Measurements from ENCODE around the gene EIF5B. TPM values are rescaled to one million over a fixed set of nuclear protein-coding genes. Genes with fewer than 3 reads are reported as not detected.
"Not testable (repeated sequence)": the region's sequence is repeated elsewhere in the genome, so short reads cannot be mapped to it uniquely, and the experiment has no call there.

EIF5B gene
- total RNA-seq, 1 donor from 2014 or later = 26.8 TPM

DNA sequence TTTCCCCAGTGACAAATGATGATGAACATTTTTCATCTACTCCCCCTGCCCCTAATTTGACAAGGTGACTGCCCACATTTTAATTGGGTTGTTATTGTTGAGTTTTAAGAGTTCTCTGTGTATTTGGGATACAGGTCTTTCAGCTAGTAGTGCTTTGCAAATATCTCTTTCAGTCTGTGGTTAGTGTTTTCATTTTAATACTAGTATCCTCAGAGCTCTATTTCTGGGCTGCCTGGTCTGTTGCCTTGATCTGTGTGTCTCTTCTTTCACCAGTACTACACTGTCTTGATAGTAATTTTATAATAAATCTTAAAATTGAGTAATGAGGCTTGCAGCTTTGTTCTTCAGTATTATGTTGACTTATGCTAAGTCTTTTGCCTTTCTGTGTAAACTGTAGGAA, 19.7 kb downstream of the EIF5B start:
- no peak overlapping the region for H3K4me2 ChIP-seq
- H3K4me3 Mint-ChIP-seq = no peak overlapping the region

DNA sequence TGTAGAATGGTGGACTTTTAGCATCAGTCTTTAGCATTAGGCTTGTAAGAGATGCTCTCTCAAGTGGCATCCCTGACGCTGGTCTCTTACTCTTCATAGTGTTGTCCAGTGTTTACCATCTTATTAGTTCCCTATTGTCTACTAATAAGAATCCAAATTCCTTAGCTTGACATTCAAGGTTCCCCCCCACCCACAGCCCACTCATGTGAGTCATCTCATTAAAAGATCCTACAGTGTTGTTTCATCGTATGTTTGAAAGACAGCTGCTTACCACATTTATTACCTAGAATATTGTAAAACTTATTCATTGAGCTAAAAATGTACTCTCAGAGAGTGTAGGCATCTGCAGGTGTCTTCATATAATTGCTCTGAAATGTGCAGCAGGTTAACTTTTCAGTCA, 28.5 kb downstream of the EIF5B start:
- Histone ChIP-seq H2AFZ (replicated peaks) (no peak overlapping the region), H3K27ac (no peak overlapping the region), H3K36me3 (peaks cover 40% of the 10 kb centered on the region), H3K9me3 (ENCODE audit: low read depth) (no peaks in the 10 kb centered on the region), H3K4me2 (no peak overlapping the region), H3K4me1 (no peaks in the 10 kb centered on the region), H4K20me1 (ENCODE audit: low read depth) (peaks cover 4% of the 10 kb centered on the region), H3K79me2 (ENCODE audit: low read depth) (no peaks in the 10 kb centered on the region), H3K4me3 (no peak overlapping the region), H3F3A (ENCODE audit: low read depth) (no peaks in the 10 kb centered on the region), H3K9ac (no peak overlapping the region), H3K27me3 (no peaks in the 10 kb centered on the region)
- Mint-ChIP-seq H3K9me3 (no peaks in the 10 kb centered on the region), H3K4me3 (no peak overlapping the region), H3K27ac (no peak overlapping the region), H3K27me3 (ENCODE audit: insufficient read depth, low read depth) (no peaks in the 10 kb centered on the region), H3K4me1 (no peaks in the 10 kb centered on the region), H3K36me3 (peaks cover 22% of the 10 kb centered on the region)
- no peak for DNase-seq (ENCODE audit: low spot score)
- TF ChIP-seq EZH2 (IDR thresholded peaks at IDR 0.05) (no peak), EZH2phosphoT487 (IDR thresholded peaks at IDR 0.05) (no peak)
- TF ChIP-seq, protein P1, sequence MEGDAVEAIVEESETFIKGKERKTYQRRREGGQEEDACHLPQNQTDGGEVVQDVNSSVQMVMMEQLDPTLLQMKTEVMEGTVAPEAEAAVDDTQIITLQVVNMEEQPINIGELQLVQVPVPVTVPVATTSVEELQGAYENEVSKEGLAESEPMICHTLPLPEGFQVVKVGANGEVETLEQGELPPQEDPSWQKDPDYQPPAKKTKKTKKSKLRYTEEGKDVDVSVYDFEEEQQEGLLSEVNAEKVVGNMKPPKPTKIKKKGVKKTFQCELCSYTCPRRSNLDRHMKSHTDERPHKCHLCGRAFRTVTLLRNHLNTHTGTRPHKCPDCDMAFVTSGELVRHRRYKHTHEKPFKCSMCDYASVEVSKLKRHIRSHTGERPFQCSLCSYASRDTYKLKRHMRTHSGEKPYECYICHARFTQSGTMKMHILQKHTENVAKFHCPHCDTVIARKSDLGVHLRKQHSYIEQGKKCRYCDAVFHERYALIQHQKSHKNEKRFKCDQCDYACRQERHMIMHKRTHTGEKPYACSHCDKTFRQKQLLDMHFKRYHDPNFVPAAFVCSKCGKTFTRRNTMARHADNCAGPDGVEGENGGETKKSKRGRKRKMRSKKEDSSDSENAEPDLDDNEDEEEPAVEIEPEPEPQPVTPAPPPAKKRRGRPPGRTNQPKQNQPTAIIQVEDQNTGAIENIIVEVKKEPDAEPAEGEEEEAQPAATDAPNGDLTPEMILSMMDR (IDR thresholded peaks at IDR 0.05) = no peak

More for the DNA sequence above, 19.7 kb downstream of the EIF5B start:
- DNase-seq (ENCODE audit: low spot score) = no peak
- Histone ChIP-seq H3K4me3 (no peak overlapping the region), H2AFZ (replicated peaks) (no peak overlapping the region), H4K20me1 (ENCODE audit: low read depth) (peaks cover 45% of the 10 kb centered on the region), H3K27ac (no peak overlapping the region), H3K36me3 (peaks cover 6% of the 10 kb centered on the region), H3F3A (ENCODE audit: low read depth) (no peaks in the 10 kb centered on the region), H3K79me2 (ENCODE audit: low read depth) (peaks cover 81% of the 10 kb centered on the region), H3K4me1 (no peaks in the 10 kb centered on the region), H3K9ac (no peak overlapping the region), H3K9me3 (ENCODE audit: low read depth) (no peaks in the 10 kb centered on the region), H3K27me3 (no peaks in the 10 kb centered on the region)
- no peak for TF ChIP-seq EZH2 (IDR thresholded peaks at IDR 0.05)
- Mint-ChIP-seq H3K27me3 (ENCODE audit: insufficient read depth, low read depth) (no peaks in the 10 kb centered on the region), H3K9me3 (no peaks in the 10 kb centered on the region), H3K4me1 (no peaks in the 10 kb centered on the region), H3K36me3 (peaks cover 10% of the 10 kb centered on the region), H3K27ac (no peak overlapping the region)

DNA sequence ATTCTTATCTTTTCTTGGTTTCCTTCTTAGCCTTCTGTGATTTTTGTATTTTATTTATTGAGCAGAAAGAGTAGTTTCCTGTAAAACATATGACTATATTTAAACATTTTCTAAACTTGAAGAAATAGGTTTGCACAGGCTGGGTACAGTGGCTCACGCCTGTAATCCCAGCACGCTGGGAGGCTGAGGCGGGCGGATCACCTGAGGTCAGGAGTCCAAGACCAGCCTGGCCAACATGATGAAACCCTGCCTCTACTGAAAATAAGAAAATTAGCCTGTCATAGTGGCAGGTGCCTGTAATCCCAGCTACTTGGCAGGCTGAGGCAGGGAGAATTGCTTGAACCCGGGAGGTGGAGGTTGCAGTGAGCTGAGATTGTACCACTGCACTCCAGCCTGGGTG, 31.7 kb downstream of the EIF5B start:
- H3K4me3 ChIP-seq; H3K27ac Mint-ChIP-seq; H3K9me3 ChIP-seq (ENCODE audit: low read depth); DNase-seq (ENCODE audit: low spot score); H3K27me3 Mint-ChIP-seq (ENCODE audit: insufficient read depth, low read depth); H3F3A ChIP-seq (ENCODE audit: low read depth); H3K4me1 ChIP-seq; H3K4me3 Mint-ChIP-seq; H3K4me1 Mint-ChIP-seq; H3K9me3 Mint-ChIP-seq; H3K27me3 ChIP-seq; H3K9ac ChIP-seq; H3K4me2 ChIP-seq; H4K20me1 ChIP-seq (ENCODE audit: low read depth); H3K27ac ChIP-seq; H2AFZ ChIP-seq (replicated peaks); H3K79me2 ChIP-seq (ENCODE audit: low read depth): not testable (repeated sequence)
- peaks cover 43% of the 10 kb centered on the region for H3K36me3 ChIP-seq
- peaks cover 39% of the 10 kb centered on the region for H3K36me3 Mint-ChIP-seq

DNA sequence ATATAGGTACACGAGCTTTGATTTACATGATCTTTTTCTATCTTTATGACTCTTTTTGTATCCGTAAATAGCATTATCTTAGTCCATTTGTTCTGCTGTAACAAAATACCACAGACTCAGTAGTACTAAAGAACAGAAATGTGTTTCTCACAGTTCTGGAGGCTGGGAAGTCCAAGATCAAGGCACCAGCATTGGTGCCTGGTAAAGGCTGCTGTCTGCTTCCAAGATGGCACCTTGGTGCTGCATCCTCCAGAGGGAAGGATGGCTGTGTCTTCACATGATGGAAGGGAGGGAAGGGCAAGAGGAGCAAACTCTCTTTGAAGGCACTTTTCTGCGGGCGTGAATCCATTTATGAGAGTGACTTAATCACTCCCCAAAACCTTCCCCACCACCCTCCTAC, 36.0 kb downstream of the EIF5B start:
- TF ChIP-seq, protein P1 (IDR thresholded peaks at IDR 0.05) = no peak
- TF ChIP-seq EZH2phosphoT487 (IDR thresholded peaks at IDR 0.05) = no peak
- TF ChIP-seq EZH2 (IDR thresholded peaks at IDR 0.05) = no peak

More for the DNA sequence above, 36.0 kb downstream of the EIF5B start:
- H3K36me3 ChIP-seq = peaks cover 22% of the 10 kb centered on the region
- DNase-seq (ENCODE audit: low spot score) = no peak
- no peaks in the 10 kb centered on the region for H3K27me3 ChIP-seq
- Mint-ChIP-seq H3K4me1 (no peaks in the 10 kb centered on the region), H3K27ac (no peak overlapping the region), H3K36me3 (peaks cover 54% of the 10 kb centered on the region), H3K9me3 (peaks cover 9% of the 10 kb centered on the region), H3K27me3 (ENCODE audit: insufficient read depth, low read depth) (no peaks in the 10 kb centered on the region), H3K4me3 (no peak overlapping the region)
- H3K27ac ChIP-seq = no peak overlapping the region
- no peaks in the 10 kb centered on the region for H3F3A ChIP-seq (ENCODE audit: low read depth)
- no peak overlapping the region for H3K9ac ChIP-seq
- no peak overlapping the region for H2AFZ ChIP-seq (replicated peaks)
- H3K79me2 ChIP-seq (ENCODE audit: low read depth) = no peaks in the 10 kb centered on the region
- no peaks in the 10 kb centered on the region for H4K20me1 ChIP-seq (ENCODE audit: low read depth)
- no peaks in the 10 kb centered on the region for H3K4me1 ChIP-seq
- H3K4me3 ChIP-seq = no peak overlapping the region
- no peak overlapping the region for H3K4me2 ChIP-seq
- no peaks in the 10 kb centered on the region for H3K9me3 ChIP-seq (ENCODE audit: low read depth)

All from neural progenitor cell (in vitro differentiated cells).